Erythroblast (primary cell): ENCODE results near the gene TMEM259.

Experiments
- DNase-seq, 2 experiments: peaks; one replicate each; lab custom pipeline; 2025; lab: John Stamatoyannopoulos, UW
- GATA1 ChIP-seq: IDR thresholded peaks from 2 replicates; pipeline ENCODE4 v1.6.1; 2011; ENCODE audit warnings: low read depth, mild to moderate bottlenecking, control low read depth, low read length, moderate library complexity
- POLR2A ChIP-seq: IDR thresholded peaks from 2 replicates; pipeline ENCODE4 v1.6.1; 2011; ENCODE audit warnings: mild to moderate bottlenecking, low read length

TMEM259 gene

GRCh38 chr19:960601-960938 is 60.4 kb downstream of the TMEM259 start:
- no peak for DNase-seq
- TF ChIP-seq GATA1 (no peak), POLR2A (no peak)

- no peak for TF ChIP-seq GATA1
- no peak for TF ChIP-seq POLR2A
- no peak for DNase-seq
Observed at GRCh38 chr19:960020-960419, 60.9 kb downstream of the TMEM259 start.
